HAP-1 (cell line): ENCODE results near the gene AP4E1.
"Not testable (repeated sequence)": the region's sequence is repeated elsewhere in the genome, so short reads cannot be mapped to it uniquely, and the experiment has no call there.

Experiments used
- DNase-seq, 2 experiments: peaks; one replicate each; pipeline ENCODE4 v3.0.0-alpha.2; 2016 to 2020; ENCODE audit warnings: low spot score in 2 of 2
- H3K27me3 ChIP-seq: fragments of 250-450 bp; sonication (Bioruptor Pico); 2 replicates; pipeline ENCODE4 v1.5.1; 2020; ENCODE audit warnings: low read depth, mild to moderate bottlenecking, moderate library complexity
- H3K36me3 ChIP-seq: fragments of 250-450 bp; sonication (Bioruptor Pico); replicated peaks from 2 replicates; pipeline ENCODE4 v1.5.1; 2020; ENCODE audit warnings: mild to moderate bottlenecking
- H3K4me1 ChIP-seq: fragments of 250-450 bp; sonication (Bioruptor Pico); 2 replicates; pipeline ENCODE4 v1.5.1; 2020; ENCODE audit warnings: mild to moderate bottlenecking
- H3K4me3 ChIP-seq: fragments of 250-450 bp; sonication (Bioruptor Pico); 2 replicates; pipeline ENCODE4 v1.5.1; 2020; ENCODE audit warnings: mild to moderate bottlenecking, moderate library complexity
- H3K9me3 ChIP-seq: fragments of 250-450 bp; sonication (Bioruptor Pico); 2 replicates; pipeline ENCODE4 v1.5.1; 2020; ENCODE audit warnings: mild to moderate bottlenecking, moderate library complexity
- in situ Hi-C: fragments of 300-500 bp; cut with MboI; formaldehyde crosslinking; loops from 3 replicates; pipeline ENCODE4 v1.14.3; 2020; ENCODE audit warnings: low sequenced_read_pairs, inconsistent platforms, mixed read lengths

Gene AP4E1

GRCh38 chr15:50880651-50881114 lies 27.8 kb upstream of the AP4E1 start:
- in situ Hi-C loops = loop anchor here (5.0 kb wide), 1 partner anchor 213 kb away; no protein-coding TSS in a partner anchor
- Histone ChIP-seq H3K36me3 (no peaks in the 10 kb centered on the region), H3K9me3 (no peaks in the 10 kb centered on the region), H3K4me3 (no peak overlapping the region), H3K4me1 (peaks cover 5% of the 10 kb centered on the region; the same call in 1 of the 2 replicates), H3K27me3 (no peaks in the 10 kb centered on the region)
- DNase-seq = no peak

GRCh38 chr15:50881121-50882048 lies 27.1 kb upstream of the AP4E1 start:
- no peaks in the 10 kb centered on the region for H3K27me3 ChIP-seq
- peaks cover 5% of the 10 kb centered on the region; the same call in 1 of the 2 replicates for H3K4me1 ChIP-seq
- H3K9me3 ChIP-seq = no peaks in the 10 kb centered on the region
- no peaks in the 10 kb centered on the region for H3K36me3 ChIP-seq
- no peak for DNase-seq
- in situ Hi-C loops = loop anchor here (5.0 kb wide), 1 partner anchor 214 kb away; no protein-coding TSS in a partner anchor
- H3K4me3 ChIP-seq = no peak overlapping the region

- no peaks in the 10 kb centered on the region for H3K27me3 ChIP-seq
- no peak overlapping the region for H3K4me3 ChIP-seq
- in situ Hi-C loops = loop anchor here (5.0 kb wide), 1 partner anchor 217 kb away; no protein-coding TSS in a partner anchor
- no peaks in the 10 kb centered on the region for H3K4me1 ChIP-seq
- H3K9me3 ChIP-seq = no peaks in the 10 kb centered on the region
- no peak for DNase-seq
- no peaks in the 10 kb centered on the region for H3K36me3 ChIP-seq
Measured at GRCh38 chr15:50883903-50884302, 24.6 kb upstream of the AP4E1 start.

GRCh38 chr15:50884540-50884939 lies 23.9 kb upstream of the AP4E1 start:
- H3K27me3 ChIP-seq = no peaks in the 10 kb centered on the region
- H3K4me1 ChIP-seq = no peaks in the 10 kb centered on the region
- in situ Hi-C loops = loop anchor here (5.0 kb wide), 1 partner anchor 217 kb away; no protein-coding TSS in a partner anchor
- H3K9me3 ChIP-seq = no peaks in the 10 kb centered on the region
- no peak overlapping the region for H3K4me3 ChIP-seq
- no peak for DNase-seq
- no peaks in the 10 kb centered on the region for H3K36me3 ChIP-seq

- H3K4me1 ChIP-seq = no peaks in the 10 kb centered on the region
- H3K36me3 ChIP-seq = no peaks in the 10 kb centered on the region
- peaks cover under 1% of the 10 kb centered on the region; the same call in 1 of the 2 replicates for H3K9me3 ChIP-seq
- no peaks in the 10 kb centered on the region for H3K27me3 ChIP-seq
- no peak for DNase-seq
- no peak overlapping the region for H3K4me3 ChIP-seq
- in situ Hi-C loops = no loop called here
Measured at GRCh38 chr15:50886139-50886467, 22.4 kb upstream of the AP4E1 start.

- Histone ChIP-seq H3K9me3 (peaks cover 5% of the 10 kb centered on the region; the same call in 1 of the 2 replicates), H3K36me3 (no peaks in the 10 kb centered on the region), H3K4me1 (no peaks in the 10 kb centered on the region), H3K4me3 (no peak overlapping the region), H3K27me3 (no peaks in the 10 kb centered on the region)
- DNase-seq = no peak
- in situ Hi-C loops = no loop called here
Measured at GRCh38 chr15:50886611-50887345, 21.7 kb upstream of the AP4E1 start.

- no peak for DNase-seq
- Histone ChIP-seq H3K4me1 (no peaks in the 10 kb centered on the region), H3K4me3 (no peak overlapping the region), H3K9me3 (peaks cover 6% of the 10 kb centered on the region; the same call in 1 of the 2 replicates), H3K27me3 (no peaks in the 10 kb centered on the region), H3K36me3 (no peaks in the 10 kb centered on the region)
- in situ Hi-C loops = no loop called here
Measured at GRCh38 chr15:50888054-50888453, 20.4 kb upstream of the AP4E1 start.

GRCh38 chr15:50889589-50889988 lies 18.9 kb upstream of the AP4E1 start:
- Histone ChIP-seq H3K4me3 (no peak overlapping the region), H3K9me3 (peaks cover 12% of the 10 kb centered on the region; the same call in 1 of the 2 replicates)
- in situ Hi-C loops = no loop called here

GRCh38 chr15:50890751-50891150 lies 17.7 kb upstream of the AP4E1 start:
- Histone ChIP-seq H3K36me3 (no peaks in the 10 kb centered on the region), H3K4me3 (no peak overlapping the region), H3K9me3 (peaks cover 12% of the 10 kb centered on the region; the same call in 1 of the 2 replicates), H3K27me3 (no peaks in the 10 kb centered on the region), H3K4me1 (no peaks in the 10 kb centered on the region)
- in situ Hi-C loops = no loop called here
- no peak for DNase-seq

More at GRCh38 chr15:50889589-50889988, 18.9 kb upstream of the AP4E1 start:
- Histone ChIP-seq H3K4me1 (no peaks in the 10 kb centered on the region), H3K36me3 (no peaks in the 10 kb centered on the region), H3K27me3 (no peaks in the 10 kb centered on the region)
- no peak for DNase-seq

- H3K4me1 ChIP-seq = no peaks in the 10 kb centered on the region
- no peaks in the 10 kb centered on the region for H3K27me3 ChIP-seq
- in situ Hi-C loops = no loop called here
- peaks cover 12% of the 10 kb centered on the region; the same call in 1 of the 2 replicates for H3K9me3 ChIP-seq
- H3K36me3 ChIP-seq = no peaks in the 10 kb centered on the region
- no peak for DNase-seq
- H3K4me3 ChIP-seq = no peak overlapping the region
Measured at GRCh38 chr15:50891159-50891558, 17.3 kb upstream of the AP4E1 start.

- in situ Hi-C loops = no loop called here
Measured at GRCh38 chr15:50893976-50894375, 14.5 kb upstream of the AP4E1 start.

GRCh38 chr15:50901390-50901789 lies 7.1 kb upstream of the AP4E1 start:
- not testable (repeated sequence) for H3K9me3 ChIP-seq, H3K36me3 ChIP-seq, H3K27me3 ChIP-seq, DNase-seq, H3K4me3 ChIP-seq
- in situ Hi-C loops = loop anchor here (10.0 kb wide), 1 partner anchor 217 kb away; the partner anchor contains the start of gene TRPM7
- peaks cover 27% of the 10 kb centered on the region for H3K4me1 ChIP-seq

More at GRCh38 chr15:50893976-50894375, 14.5 kb upstream of the AP4E1 start:
- Histone ChIP-seq H3K4me1 (no peaks in the 10 kb centered on the region), H3K27me3 (no peaks in the 10 kb centered on the region), H3K4me3 (no peak overlapping the region), H3K9me3 (peaks cover 12% of the 10 kb centered on the region; the same call in 1 of the 2 replicates), H3K36me3 (no peaks in the 10 kb centered on the region)
- no peak for DNase-seq

- Histone ChIP-seq H3K36me3 (peaks cover 11% of the 10 kb centered on the region; the same call in 1 of the 2 replicates), H3K4me3 (no peak overlapping the region), H3K9me3 (no peaks in the 10 kb centered on the region), H3K27me3 (no peaks in the 10 kb centered on the region), H3K4me1 (peaks cover 29% of the 10 kb centered on the region)
- DNase-seq = no peak
- in situ Hi-C loops = loop anchor here (10.0 kb wide), 1 partner anchor 219 kb away; the partner anchor contains the start of gene TRPM7
Measured at GRCh38 chr15:50904211-50904610, 4.3 kb upstream of the AP4E1 start.
